HEK293 (cell line): Measurements from ENCODE around the gene RALY.

Experiments
- CTCF ChIA-PET: fragments of 350-600 bp; formaldehyde crosslinking; extraction: SDS; loops from one replicate; lab custom pipeline; 2021; ENCODE audit warnings: antibody characterized with exemption; lab: Yijun Ruan, JAX
- POLR2A ChIA-PET: fragments of 300-600 bp; formaldehyde crosslinking; extraction: SDS; loops from one replicate; lab custom pipeline; 2020; ENCODE audit warnings: antibody characterized with exemption, inconsistent platforms; lab: Yijun Ruan, JAX
- H3K27ac ChIP-seq: fragments of 200-500 bp; sonication (Bioruptor generic); 2 replicates; pipeline ENCODE4 v1.5.1; 2014; ENCODE audit warnings: low read depth, low read length, control low read depth, inconsistent platforms; ENCODE audit errors: extremely low read depth
- H3K36me3 ChIP-seq, 2 experiments: fragments of 200-500 bp in 1 of 2; sonication (Bioruptor generic) in 1 of 2; 1 replicate in 1 of 2; 2 replicates in 1 of 2; pipeline ENCODE4 v1.5.1; 2014 to 2017; ENCODE audit warnings: inconsistent platforms in 2 of 2, low read length in 2 of 2; ENCODE audit not compliant: control insufficient read depth in 2 of 2, insufficient read depth in 1 of 2
- H3K4me1 ChIP-seq: fragments of 200-500 bp; sonication (Bioruptor generic); 2 replicates; pipeline ENCODE4 v1.5.1; 2014; ENCODE audit warnings: mild to moderate bottlenecking, low read length, inconsistent platforms; ENCODE audit not compliant: control insufficient read depth, insufficient read depth
- H3K4me3 ChIP-seq: 2 replicates; pipeline ENCODE4 v1.5.1; 2011; ENCODE audit warnings: low read depth, mild to moderate bottlenecking, control low read depth, low read length, moderate library complexity
- H3K9me3 ChIP-seq: fragments of 200-500 bp; sonication (Bioruptor generic); 2 replicates; pipeline ENCODE4 v1.5.1; 2014; ENCODE audit warnings: low read depth, low read length, inconsistent platforms; ENCODE audit not compliant: control insufficient read depth, insufficient read depth
- IKZF3 ChIP-seq: fragments of 450-650 bp; IDR thresholded peaks from 2 replicates; pipeline ENCODE4 v1.5.0; 2018; ENCODE audit warnings: missing biosample characterization, mild to moderate bottlenecking, missing genetic modification characterization, moderate library complexity
- PBX3 ChIP-seq: sonication (generic); formaldehyde crosslinking; IDR thresholded peaks from 2 replicates; pipeline ENCODE4 v1.8.1; 2022; ENCODE audit warnings: mild to moderate bottlenecking, moderate library complexity, missing genetic modification reagents
- PRDM4 ChIP-seq: fragments of 450-650 bp; formaldehyde crosslinking; IDR thresholded peaks from 2 replicates; pipeline ENCODE4 v1.5.1; 2017; ENCODE audit warnings: missing biosample characterization, missing genetic modification characterization
- SP2 ChIP-seq: fragments of 450-650 bp; formaldehyde crosslinking; IDR thresholded peaks from 2 replicates; pipeline ENCODE4 v1.5.1; 2016; ENCODE audit warnings: missing biosample characterization, missing genetic modification characterization
- ZBTB17 ChIP-seq: fragments of 450-650 bp; formaldehyde crosslinking; IDR thresholded peaks from 2 replicates; pipeline ENCODE4 v1.5.1; 2016; ENCODE audit warnings: missing biosample characterization, missing genetic modification characterization
- ZNF146 ChIP-seq: fragments of 450-650 bp; formaldehyde crosslinking; IDR thresholded peaks from 2 replicates; pipeline ENCODE4 v1.5.1; 2016; ENCODE audit warnings: missing biosample characterization, missing genetic modification characterization
- ZNF148 ChIP-seq: fragments of 450-650 bp; formaldehyde crosslinking; IDR thresholded peaks from 2 replicates; pipeline ENCODE4 v1.5.0; 2017; ENCODE audit warnings: missing biosample characterization, missing genetic modification characterization, borderline replicate concordance
- ZNF211 ChIP-seq: fragments of 450-650 bp; formaldehyde crosslinking; IDR thresholded peaks from 2 replicates; pipeline ENCODE4 v1.5.1; 2016; ENCODE audit warnings: low read depth, missing biosample characterization, missing genetic modification characterization
- ZNF274 ChIP-seq, 2 experiments: fragments of 200-500 bp in 1 of 2; fragments of 450-650 bp in 1 of 2; sonication (Bioruptor generic) in 1 of 2; formaldehyde crosslinking in 1 of 2; IDR thresholded peaks; 2 replicates each; pipeline versions ENCODE4 v1.5.1 to v1.6.1; 2014 to 2016; ENCODE audit warnings: borderline replicate concordance in 1 of 2, inconsistent platforms in 1 of 2, low read length in 1 of 2, missing biosample characterization in 1 of 2, missing genetic modification characterization in 1 of 2
- ZNF433 ChIP-seq: fragments of 450-650 bp; formaldehyde crosslinking; IDR thresholded peaks from 2 replicates; pipeline ENCODE4 v1.5.1; 2016; ENCODE audit warnings: missing biosample characterization, missing genetic modification characterization, low read depth
- ZNF654 ChIP-seq: fragments of 450-650 bp; formaldehyde crosslinking; IDR thresholded peaks from 2 replicates; pipeline ENCODE4 v1.5.1; 2016; ENCODE audit warnings: low read depth, missing biosample characterization, missing genetic modification characterization
- ZNF664 ChIP-seq: fragments of 450-650 bp; formaldehyde crosslinking; IDR thresholded peaks from 2 replicates; pipeline ENCODE4 v1.5.1; 2016; ENCODE audit warnings: missing biosample characterization, missing genetic modification characterization
- ZSCAN30 ChIP-seq: fragments of 450-650 bp; IDR thresholded peaks from 2 replicates; pipeline ENCODE4 v1.5.1; 2018; ENCODE audit warnings: missing biosample characterization, mild to moderate bottlenecking, missing genetic modification characterization, moderate library complexity
- TF ChIP-seq, protein P1 (sequence below): fragments of 450-650 bp; IDR thresholded peaks from 2 replicates; pipeline ENCODE4 v1.5.1; 2018; ENCODE audit warnings: missing biosample characterization, mild to moderate bottlenecking, missing genetic modification characterization
- TF ChIP-seq, protein P2 (sequence below): fragments of 450-650 bp; formaldehyde crosslinking; IDR thresholded peaks from 2 replicates; pipeline ENCODE4; 2016; ENCODE audit warnings: missing biosample characterization, missing genetic modification characterization
- TF ChIP-seq, protein P3 (sequence below): fragments of 450-650 bp; formaldehyde crosslinking; IDR thresholded peaks from 2 replicates; pipeline ENCODE4 v1.5.1; 2016; ENCODE audit warnings: missing biosample characterization, missing genetic modification characterization
- TF ChIP-seq, protein P4 (sequence below): fragments of 450-650 bp; formaldehyde crosslinking; IDR thresholded peaks from 2 replicates; pipeline ENCODE4 v1.5.1; 2017; ENCODE audit warnings: missing biosample characterization, missing genetic modification characterization
- TF ChIP-seq, protein P5 (sequence below): fragments of 450-650 bp; formaldehyde crosslinking; IDR thresholded peaks from 2 replicates; pipeline ENCODE4 v1.5.1; 2016; ENCODE audit warnings: missing biosample characterization, missing genetic modification characterization

Gene RALY

DNA sequence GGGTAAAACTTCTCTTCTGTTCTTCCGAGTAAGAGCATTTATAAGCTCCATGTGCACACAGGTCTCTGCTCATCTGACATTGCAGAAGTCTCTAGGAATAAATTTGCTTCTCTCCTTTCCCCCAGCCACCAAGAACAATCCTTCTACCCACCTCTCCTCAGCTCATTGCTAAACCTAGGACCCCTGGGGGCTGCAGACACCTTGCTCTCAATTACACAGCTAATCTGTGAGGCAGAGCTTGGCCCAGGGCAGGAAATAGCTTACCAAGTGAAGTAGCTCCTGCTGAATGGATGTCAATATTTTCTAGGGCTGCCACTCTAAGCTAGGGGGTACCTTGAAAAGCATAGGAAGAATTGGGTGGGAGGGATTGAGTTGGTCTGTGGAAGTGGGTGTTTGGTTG is 74.3 kb downstream of the RALY start:
- H3K27ac ChIP-seq, result no peak overlapping the region
- peaks cover 0 to 20% of the 10 kb centered on the region in 2 experiments; a peak in 1 of 3 replicates for H3K36me3 ChIP-seq
- no peaks in the 10 kb centered on the region for H3K9me3 ChIP-seq
- no peak overlapping the region for H3K4me3 ChIP-seq
- CTCF ChIA-PET, result interaction anchor here (0.7 to 4.3 kb wide), 8 partner anchors 14 to 230 kb away, joined by 3 to 43 read pairs (median 5); no protein-coding TSS in a partner anchor
- no peak for TF ChIP-seq ZNF274 (IDR thresholded peaks at IDR 0.05; ENCODE audit: low read length)
- TF ChIP-seq ZNF274 (tag by site-specific recombination; IDR thresholded peaks at IDR 0.05; ENCODE audit: borderline replicate concordance), result no peak
- TF ChIP-seq ZBTB17 (tag by site-specific recombination), result no peak
- TF ChIP-seq SP2 (tag by site-specific recombination), result no peak
- no peak for TF ChIP-seq ZNF148
- TF ChIP-seq, protein P1, sequence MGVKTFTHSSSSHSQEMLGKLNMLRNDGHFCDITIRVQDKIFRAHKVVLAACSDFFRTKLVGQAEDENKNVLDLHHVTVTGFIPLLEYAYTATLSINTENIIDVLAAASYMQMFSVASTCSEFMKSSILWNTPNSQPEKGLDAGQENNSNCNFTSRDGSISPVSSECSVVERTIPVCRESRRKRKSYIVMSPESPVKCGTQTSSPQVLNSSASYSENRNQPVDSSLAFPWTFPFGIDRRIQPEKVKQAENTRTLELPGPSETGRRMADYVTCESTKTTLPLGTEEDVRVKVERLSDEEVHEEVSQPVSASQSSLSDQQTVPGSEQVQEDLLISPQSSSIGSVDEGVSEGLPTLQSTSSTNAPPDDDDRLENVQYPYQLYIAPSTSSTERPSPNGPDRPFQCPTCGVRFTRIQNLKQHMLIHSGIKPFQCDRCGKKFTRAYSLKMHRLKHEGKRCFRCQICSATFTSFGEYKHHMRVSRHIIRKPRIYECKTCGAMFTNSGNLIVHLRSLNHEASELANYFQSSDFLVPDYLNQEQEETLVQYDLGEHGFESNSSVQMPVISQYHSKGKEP (tag by site-specific recombination), result no peak
- TF ChIP-seq ZNF146, result no peak
- no peak for TF ChIP-seq ZNF211
- no peak for TF ChIP-seq ZSCAN30 (tag by site-specific recombination)
- TF ChIP-seq ZNF433, result no peak
- TF ChIP-seq, protein P2, sequence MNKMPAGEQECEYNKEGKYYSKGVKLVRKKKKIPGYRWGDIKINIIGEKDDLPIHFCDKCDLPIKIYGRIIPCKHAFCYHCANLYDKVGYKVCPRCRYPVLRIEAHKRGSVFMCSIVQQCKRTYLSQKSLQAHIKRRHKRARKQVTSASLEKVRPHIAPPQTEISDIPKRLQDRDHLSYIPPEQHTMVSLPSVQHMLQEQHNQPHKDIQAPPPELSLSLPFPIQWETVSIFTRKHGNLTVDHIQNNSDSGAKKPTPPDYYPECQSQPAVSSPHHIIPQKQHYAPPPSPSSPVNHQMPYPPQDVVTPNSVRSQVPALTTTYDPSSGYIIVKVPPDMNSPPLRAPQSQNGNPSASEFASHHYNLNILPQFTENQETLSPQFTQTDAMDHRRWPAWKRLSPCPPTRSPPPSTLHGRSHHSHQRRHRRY (tag by site-specific recombination), result no peak
- TF ChIP-seq, protein P3, sequence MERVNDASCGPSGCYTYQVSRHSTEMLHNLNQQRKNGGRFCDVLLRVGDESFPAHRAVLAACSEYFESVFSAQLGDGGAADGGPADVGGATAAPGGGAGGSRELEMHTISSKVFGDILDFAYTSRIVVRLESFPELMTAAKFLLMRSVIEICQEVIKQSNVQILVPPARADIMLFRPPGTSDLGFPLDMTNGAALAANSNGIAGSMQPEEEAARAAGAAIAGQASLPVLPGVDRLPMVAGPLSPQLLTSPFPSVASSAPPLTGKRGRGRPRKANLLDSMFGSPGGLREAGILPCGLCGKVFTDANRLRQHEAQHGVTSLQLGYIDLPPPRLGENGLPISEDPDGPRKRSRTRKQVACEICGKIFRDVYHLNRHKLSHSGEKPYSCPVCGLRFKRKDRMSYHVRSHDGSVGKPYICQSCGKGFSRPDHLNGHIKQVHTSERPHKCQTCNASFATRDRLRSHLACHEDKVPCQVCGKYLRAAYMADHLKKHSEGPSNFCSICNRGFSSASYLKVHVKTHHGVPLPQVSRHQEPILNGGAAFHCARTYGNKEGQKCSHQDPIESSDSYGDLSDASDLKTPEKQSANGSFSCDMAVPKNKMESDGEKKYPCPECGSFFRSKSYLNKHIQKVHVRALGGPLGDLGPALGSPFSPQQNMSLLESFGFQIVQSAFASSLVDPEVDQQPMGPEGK (tag by site-specific recombination), result no peak
- TF ChIP-seq, all 188 proteins: peak for 0
- H3K4me1 ChIP-seq, result no peaks in the 10 kb centered on the region
- POLR2A ChIA-PET, result interaction anchor here (1.5 kb wide), 1 partner anchor 75 kb away, joined by 9 read pairs; the partner anchor contains the start of gene RALY

DNA sequence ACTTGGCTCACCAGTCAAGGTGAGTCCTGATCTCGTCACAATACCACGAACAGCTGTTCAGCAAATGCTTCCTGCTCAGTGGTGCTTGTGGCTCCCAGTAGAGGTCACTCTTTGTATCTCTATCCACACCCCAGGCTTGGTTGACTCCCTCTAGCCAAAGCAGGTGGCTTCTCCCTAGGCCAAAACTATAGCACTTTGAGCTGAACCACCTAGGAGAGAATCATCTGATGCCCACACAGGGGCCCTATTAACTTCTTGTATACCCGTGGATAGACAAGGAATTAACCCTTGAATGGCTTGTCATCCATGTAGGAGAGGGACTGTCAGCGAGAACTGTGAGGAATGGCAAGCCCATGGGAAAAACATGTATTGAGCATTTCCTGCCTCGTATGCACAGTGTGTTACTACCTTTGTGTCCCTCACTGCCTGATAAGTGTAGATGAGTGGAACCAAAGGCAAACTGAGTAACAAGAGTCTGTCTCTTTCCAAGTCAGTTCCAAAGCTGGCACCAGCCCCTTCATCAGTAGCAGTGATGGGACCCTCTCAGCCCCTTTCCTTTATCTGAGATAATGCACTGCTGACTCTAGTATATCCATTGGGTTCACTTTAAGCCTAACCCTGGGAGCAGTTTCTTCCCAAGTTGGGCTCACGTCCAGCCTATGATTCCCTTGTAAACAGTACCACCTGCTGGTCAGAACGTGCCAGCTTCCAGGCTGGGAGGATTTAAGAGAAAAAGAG is 75.8 kb downstream of the RALY start:
- H3K4me3 ChIP-seq, result no peak overlapping the region
- H3K9me3 ChIP-seq, result no peaks in the 10 kb centered on the region
- H3K36me3 ChIP-seq, result peaks cover 0 to 25% of the 10 kb centered on the region in 2 experiments; a peak in 1 of 3 replicates
- CTCF ChIA-PET, result interaction anchor here (0.5 to 4.3 kb wide), 31 partner anchors 10 to 616 kb away, joined by 3 to 43 read pairs (median 4); no protein-coding TSS in a partner anchor
- POLR2A ChIA-PET, result interaction anchor here (0.6 to 1.2 kb wide), 2 partner anchors 25 to 76 kb away, joined by 3 read pairs; partner anchors contain the start of gene RALY
- no peaks in the 10 kb centered on the region for H3K4me1 ChIP-seq
- H3K27ac ChIP-seq, result no peak overlapping the region
- TF ChIP-seq, protein P4, sequence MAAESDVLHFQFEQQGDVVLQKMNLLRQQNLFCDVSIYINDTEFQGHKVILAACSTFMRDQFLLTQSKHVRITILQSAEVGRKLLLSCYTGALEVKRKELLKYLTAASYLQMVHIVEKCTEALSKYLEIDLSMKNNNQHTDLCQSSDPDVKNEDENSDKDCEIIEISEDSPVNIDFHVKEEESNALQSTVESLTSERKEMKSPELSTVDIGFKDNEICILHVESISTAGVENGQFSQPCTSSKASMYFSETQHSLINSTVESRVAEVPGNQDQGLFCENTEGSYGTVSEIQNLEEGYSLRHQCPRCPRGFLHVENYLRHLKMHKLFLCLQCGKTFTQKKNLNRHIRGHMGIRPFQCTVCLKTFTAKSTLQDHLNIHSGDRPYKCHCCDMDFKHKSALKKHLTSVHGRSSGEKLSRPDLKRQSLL (tag by site-specific recombination), result no peak
- no peak for TF ChIP-seq PBX3 (CRISPR knock-in tag)
- TF ChIP-seq, protein P5, sequence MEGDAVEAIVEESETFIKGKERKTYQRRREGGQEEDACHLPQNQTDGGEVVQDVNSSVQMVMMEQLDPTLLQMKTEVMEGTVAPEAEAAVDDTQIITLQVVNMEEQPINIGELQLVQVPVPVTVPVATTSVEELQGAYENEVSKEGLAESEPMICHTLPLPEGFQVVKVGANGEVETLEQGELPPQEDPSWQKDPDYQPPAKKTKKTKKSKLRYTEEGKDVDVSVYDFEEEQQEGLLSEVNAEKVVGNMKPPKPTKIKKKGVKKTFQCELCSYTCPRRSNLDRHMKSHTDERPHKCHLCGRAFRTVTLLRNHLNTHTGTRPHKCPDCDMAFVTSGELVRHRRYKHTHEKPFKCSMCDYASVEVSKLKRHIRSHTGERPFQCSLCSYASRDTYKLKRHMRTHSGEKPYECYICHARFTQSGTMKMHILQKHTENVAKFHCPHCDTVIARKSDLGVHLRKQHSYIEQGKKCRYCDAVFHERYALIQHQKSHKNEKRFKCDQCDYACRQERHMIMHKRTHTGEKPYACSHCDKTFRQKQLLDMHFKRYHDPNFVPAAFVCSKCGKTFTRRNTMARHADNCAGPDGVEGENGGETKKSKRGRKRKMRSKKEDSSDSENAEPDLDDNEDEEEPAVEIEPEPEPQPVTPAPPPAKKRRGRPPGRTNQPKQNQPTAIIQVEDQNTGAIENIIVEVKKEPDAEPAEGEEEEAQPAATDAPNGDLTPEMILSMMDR (tag by site-specific recombination), result peak; percentile 62; the same call in 1 of the 2 replicates
- peak; percentile 86 for TF ChIP-seq ZNF664 (tag by site-specific recombination)
- TF ChIP-seq PRDM4 (tag by site-specific recombination), result peak; percentile 83
- TF ChIP-seq ZNF654 (tag by site-specific recombination), result peak; percentile 96
- 0 out of 2 replicates have a peak, but pooled peaks have one; percentile 71 for TF ChIP-seq IKZF3
